Raji (cell line): ENCODE measurements around the gene BAG3.

Experiments
- POLR2A ChIP-seq: IDR thresholded peaks from 2 replicates; pipeline ENCODE4 v1.6.1; 2011; ENCODE audit warnings: low read depth, low read length, control low read depth; ENCODE audit not compliant: insufficient read depth

Gene BAG3

DNA sequence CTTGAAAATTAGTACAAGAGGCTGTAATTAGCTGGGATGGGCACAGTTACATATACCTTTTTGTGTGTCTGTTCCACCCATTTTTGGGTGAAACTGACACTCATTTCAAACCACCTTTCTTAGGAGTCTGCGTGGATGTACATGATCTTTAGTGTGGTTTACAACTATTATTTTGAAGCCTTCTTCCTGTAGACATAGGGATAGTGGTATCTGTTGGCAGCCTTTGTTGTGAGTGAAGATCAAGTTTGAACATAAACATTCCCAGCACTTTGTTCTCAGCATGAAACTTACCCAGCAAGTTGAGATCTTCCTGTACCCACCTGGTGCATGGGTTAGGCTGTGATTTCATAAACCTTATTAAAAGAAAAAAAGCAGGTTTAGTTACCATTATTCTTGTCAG lies 2.0 kb downstream of the BAG3 start:
- no peak for TF ChIP-seq POLR2A

DNA sequence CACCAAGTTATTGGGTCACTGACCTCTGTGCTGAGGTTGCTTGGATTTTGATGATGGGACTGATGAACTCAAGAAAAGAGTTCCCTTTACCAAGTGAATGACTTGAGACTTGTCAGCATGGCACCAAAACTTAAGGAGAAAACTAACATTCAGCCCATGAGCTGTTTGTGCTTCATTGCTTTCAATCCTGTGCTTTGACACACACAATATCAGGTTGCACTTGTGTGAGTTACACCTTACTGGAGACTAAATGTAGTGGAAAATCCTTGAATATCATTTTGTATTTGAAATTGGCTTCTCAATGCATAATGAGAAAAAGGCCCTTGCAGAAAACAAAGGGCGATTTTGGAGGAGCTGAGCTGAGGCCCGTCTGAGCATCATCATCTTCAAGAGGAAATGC lies 2.7 kb downstream of the BAG3 start:
- TF ChIP-seq POLR2A = no peak

DNA sequence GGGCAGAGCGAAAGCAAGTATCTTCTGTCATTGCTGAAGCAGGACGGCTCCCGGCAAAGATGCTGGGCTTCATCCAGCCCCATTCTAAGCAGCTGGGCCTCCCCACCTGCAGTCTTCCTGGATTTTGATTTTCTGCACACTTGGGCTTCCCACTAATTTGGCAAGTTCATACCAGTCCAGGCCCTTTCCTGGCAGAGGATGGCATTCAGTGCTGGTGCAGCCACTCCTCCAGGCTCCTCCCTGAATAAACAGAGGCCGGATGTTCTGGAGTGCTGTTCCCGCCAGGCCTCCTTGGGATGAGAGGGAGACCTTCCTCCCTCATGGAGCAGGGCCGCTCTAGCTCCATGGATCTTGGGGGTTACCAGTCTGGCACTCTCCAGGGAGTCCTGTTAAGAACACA lies 3.4 kb downstream of the BAG3 start:
- no peak for TF ChIP-seq POLR2A

DNA sequence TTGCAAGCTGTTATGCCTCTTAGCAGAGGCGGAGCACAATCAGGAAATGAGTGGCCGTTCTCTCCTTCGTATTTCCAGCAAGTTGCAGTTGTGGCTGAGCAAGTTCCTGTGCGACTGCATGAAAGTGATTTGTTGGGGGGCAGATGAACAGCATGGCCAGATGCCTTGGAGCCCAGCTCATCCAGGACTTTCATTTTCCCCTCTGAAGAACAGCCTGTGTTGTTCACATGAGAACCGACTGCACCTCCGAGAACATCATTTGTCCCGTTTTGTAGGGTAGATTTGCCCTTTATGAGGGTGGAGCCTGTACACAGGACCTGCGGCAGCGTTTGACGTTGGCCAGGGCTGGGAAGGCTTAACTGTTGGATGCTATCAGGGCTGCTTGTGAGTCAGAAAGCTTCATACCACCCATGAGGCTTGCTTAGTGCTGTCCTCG lies 4.4 kb downstream of the BAG3 start:
- no peak for TF ChIP-seq POLR2A

DNA sequence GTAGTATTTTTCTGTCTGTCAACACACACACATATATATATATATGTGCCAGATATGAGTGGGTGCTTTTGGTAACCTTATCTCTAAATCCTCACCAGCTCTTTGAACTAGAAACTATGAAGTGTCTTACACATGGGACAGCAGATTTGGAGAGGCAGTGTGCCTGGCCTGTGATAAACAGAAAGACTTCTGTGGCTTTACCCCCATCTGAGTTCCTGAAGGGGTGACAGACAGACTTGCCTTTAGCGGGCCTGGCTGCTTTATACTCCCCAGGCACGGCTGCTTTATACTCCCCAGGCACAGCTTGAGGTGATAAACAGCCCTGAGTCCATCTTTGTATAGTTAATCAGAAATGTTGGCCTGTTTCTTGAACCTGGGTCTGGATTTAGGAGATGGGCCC lies 5.6 kb downstream of the BAG3 start:
- TF ChIP-seq POLR2A = no peak

DNA sequence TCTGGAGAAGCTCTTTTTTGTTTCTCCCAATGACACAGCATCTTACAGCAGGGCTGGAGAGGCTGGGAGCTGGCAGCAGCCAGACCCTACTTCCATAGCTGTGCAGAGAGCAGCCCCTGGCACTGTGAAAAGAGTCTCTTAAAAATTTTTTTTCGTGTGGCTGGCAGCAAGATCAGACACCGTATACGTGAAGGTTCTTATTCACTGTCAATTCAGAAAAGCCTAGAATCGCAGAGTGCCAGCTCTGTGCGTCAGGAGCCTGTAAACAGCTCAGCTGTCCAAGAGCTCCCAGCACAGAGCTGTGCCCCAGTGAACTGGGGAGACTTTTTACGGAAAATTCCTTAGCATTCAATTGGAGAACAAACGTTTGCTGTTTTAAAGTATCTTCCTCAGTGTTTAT lies 6.5 kb downstream of the BAG3 start:
- TF ChIP-seq POLR2A = no peak

DNA sequence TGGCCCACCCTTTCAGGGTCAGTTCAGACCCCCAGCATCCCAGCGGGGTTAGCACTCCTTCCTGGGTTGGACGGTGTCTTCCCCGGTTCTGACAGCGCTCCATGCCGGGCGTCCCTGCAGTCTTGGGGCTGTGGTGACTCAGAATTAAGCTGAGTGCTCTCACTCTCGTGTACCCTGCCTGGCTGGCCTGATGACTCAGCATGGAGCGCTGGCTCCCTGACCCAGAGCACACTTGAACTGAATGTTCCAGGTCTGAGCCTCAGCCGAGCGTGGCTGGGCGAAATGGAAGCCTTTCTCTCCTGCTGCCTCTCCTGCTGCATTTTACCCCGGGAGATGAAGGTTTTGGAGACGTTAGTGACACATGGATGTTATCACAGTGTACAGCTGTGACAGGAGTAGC lies 7.1 kb downstream of the BAG3 start:
- no peak for TF ChIP-seq POLR2A

DNA sequence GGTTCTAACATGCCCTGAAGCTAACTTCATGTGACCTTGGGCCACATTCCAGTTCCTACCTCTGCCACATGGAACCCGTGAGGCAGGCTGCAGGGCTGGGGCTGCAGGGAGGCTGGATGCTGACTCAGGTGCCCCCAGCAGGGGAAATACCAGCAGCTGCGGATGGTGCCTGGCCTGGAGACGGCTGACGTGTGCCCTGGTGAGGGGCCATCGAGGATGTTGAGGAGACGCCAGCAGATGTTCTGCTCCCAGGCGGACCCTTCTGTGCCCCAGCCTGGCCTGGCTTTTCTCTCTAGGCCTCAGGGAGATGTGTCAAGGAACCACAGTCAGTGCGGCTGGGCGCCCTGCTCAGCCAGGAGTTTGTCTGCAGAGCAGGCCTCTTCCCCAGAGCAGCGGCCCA lies 8.8 kb downstream of the BAG3 start:
- no peak for TF ChIP-seq POLR2A

DNA sequence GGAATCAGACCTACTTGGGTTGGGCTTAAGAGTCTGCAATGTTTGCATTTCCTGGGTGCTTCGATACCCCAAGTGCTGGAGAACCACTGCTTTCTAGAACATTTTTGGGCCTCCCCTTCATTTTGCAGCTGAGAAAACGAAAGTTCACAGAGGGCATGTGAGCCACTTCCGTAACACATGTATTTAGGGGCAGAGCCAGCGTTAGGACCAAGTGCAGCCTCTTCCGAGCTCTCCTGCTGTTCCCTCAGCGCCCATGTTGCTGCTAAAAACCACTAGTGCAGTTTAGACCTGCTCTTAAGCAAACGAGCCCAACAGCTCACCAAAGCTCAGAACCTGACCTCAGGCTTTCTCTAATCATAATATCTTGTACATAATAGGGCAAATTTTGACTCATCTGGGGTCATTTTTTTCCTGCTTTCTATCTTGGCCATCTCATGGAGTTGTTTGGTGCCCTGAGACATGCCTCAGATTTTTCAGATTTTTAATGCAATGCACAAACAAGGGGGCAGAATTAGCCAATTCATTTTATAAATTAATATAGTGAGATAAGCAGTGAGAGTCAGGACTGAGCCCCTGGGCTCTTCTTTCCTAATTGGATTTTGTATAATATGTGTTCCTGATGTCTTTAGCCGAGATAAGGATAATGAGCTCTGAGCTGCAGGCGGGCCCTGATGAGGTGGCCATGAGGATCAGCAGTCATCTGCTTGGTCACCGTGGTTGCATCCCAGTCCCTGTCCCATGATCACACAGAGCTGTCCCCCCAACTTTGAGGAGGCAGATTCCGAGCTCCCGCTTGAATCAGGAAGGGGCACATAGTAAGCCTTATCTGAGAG lies 12.9 kb downstream of the BAG3 start:
- no peak for TF ChIP-seq POLR2A

DNA sequence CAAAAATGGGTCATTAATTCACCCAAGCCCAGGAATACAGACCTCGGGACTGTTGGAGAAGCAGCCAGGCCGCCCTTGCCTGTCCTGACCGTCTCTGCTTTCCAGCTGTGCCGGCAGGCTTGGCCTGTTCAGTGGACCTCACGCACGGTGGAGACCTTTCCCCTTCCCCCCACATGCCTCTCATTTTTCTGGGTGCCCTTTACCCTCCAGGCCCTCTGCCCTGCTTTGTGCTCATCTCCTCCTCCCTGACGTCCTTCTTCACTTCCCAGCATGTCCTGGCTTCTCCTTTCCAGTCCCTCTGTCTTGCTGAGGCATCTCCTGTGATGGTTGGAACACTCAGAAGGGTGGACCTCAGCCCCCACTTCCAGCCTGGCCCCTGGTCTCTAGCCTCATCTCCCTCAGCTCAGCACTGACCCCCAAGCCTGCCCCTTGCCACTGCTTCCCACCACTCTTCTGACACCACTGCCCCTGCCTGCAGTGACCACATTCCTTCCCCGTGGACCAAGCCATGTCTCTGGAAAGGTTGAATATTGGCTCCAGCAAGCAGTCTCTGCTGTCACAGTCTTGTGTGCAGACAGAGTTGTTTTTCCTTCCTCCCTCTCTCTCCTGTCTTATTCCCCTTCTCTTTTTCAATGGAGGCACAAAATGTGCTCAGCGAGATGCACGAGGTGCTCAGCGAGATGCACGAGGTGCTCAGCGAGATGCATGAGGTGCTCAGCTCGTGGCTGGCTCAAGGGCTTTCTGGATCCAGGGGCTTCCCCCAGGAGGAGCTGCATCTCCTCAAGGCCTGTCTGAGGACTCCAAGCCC lies 14.9 kb downstream of the BAG3 start:
- no peak for TF ChIP-seq POLR2A

DNA sequence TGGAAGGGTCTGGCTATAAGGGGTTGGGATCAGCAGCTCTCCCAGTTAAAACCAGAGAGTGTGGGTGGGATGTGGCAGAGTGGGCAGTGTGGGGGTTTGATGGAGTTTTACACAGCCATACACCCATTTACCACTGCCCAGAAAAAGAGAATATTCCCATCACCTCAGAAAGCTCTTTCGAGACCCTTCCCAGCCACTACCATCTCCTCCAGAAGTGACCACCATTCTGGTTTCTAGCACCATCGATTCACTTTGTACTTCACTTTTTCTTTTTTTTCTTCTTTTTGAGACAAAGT lies 15.5 kb downstream of the BAG3 start:
- no peak for TF ChIP-seq POLR2A

DNA sequence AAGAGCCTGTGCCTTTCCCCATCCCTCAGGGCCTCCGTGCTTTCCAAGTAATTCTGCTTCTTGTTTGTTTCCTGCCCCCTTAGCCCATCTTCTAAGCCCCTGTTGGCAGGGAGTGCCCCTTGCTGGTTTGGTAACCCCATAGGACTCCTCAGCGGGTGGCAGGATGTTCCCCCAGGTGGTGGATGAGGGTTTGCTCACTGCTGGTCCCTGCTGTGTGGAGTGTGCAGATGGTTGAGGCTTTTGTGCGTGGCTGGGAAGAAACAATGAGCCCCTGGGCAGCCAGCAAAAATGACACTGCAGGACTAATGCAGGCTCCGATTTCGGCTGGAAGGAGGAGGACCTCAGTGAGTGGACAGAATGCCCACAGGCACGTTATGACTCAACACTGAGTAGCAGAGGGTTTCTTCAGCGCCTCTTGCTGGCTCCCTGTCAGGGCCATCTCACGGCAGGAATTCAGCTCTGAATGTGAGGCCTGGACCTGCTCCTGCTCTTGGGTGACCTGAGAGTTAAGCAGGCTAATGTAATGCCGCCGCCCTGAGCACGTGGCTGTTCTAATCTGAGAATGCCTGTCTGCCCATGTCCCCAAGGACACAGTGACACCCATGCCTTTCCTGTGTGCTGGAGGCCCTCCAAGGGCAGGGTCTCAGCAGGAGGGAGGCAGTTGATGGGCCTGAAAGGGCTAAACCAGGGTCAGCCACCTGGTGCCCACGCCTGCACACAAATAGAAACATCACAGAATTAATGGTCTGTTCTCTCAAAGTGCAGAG lies 16.6 kb downstream of the BAG3 start:
- no peak for TF ChIP-seq POLR2A

DNA sequence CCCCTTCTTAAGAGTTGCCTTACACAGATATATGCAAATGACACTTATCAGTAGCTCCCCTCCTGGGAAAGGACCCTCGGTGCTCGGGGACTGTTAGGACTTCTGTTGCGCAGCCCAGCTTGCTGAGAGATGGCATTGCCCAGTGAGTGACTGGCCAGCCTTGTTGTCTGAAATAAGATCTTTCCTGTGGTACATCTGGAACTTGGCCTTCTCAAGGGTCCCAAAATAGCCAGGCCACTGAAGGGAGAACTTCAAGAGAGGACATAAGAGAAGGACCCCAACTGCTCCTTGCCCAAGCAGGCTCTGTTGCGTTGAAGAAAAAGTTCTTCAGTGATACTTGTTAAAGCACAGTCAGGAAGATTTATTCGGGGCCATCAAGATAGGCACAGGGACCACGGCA lies 17.3 kb downstream of the BAG3 start:
- no peak for TF ChIP-seq POLR2A

DNA sequence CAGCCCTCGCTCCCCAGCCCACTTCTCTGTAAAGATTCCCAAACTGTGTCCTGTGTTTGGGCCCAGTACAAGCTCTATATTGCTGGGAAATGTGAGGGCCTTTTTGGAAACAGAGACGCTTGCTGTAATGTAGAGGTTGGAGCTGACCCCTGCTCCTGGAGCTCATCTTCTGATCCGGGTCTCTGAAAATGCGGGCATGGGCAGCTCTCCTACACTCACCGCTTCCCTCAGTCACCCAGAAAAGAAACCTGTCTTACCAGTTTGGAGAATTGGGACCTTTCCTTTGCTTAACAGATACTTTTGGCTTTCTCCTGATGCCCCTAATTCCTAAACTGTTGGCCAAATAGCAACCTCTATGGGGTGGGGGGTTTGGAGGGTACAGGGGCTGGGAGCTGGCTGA lies 18.2 kb downstream of the BAG3 start:
- TF ChIP-seq POLR2A = no peak

DNA sequence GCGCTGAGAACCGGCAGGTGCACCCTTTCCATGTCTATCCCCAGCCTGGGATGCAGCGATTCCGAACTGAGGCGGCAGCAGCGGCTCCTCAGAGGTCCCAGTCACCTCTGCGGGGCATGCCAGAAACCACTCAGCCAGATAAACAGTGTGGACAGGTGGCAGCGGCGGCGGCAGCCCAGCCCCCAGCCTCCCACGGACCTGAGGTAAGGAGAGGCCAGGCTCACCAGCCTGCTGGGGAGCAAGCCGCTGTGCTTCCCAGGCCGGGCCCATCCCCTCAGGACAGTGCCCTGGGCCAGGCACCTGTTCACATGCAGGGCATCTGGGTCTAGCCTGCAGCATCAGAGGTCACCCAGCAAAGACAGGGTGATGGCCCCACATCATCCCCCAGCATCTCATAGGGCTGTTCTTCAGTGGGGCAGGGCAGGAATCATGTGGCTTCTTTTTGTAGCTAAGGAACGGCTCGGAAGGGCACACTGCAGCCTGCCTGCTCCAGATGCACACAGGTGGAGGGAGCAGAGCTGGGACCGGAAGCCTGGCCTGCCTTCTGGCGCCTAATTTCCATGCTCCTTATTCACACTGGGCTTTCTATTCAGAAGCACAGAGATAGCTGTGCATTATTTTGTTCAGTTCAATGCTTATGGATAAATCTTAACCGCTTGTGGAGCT lies 18.9 kb downstream of the BAG3 start:
- TF ChIP-seq POLR2A = no peak
